Activated CD4-positive, alpha-beta T cell treated with anti-CD3 and anti-CD28 coated beads, Interleukin-2, amount 50 U/mL, for 16 hours (primary cell): ENCODE measurements around the gene UBTD2.

ENCODE experiments used
- DNase-seq: peaks from one replicate; pipeline ENCODE4 v3.0.0-alpha.2; 2020

UBTD2 gene

DNA sequence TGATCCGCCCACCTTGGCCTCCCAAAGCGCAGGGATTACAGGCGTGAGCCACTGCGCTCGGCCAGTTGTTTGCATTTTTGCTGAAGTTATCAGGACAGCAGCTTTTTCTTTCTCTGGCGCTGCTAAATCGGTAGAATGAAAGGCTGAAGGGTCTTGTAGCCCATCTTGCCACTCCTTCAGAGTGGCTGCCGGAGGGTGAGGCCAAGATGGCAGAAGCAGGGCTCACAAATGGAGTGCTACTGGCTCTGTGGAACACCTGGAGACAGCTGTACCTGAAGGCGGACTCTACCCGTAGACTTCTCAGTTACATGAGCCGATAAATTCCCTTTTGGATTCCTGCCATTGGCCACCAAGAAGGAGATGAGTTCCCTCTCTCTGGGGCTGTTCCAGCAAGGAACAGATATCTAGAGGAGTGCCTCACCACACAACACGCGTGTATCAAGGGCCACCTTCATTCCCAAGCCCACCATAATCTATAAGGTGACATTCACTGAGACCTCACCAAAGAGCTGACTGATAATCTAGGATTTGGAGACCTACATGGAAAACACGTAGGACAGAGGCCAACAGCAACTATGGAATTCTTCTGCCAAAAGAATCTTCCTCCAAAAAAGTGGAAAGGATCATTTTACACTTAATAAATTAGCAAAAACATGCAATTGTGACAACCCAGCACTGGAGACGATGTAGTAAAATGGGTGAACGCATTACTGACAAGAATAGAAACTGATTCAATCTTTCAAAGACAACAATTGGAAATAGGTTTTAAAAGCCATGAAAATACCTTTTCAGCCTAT, 117.3 kb downstream of the UBTD2 start:
- DNase-seq, result no peak

DNA sequence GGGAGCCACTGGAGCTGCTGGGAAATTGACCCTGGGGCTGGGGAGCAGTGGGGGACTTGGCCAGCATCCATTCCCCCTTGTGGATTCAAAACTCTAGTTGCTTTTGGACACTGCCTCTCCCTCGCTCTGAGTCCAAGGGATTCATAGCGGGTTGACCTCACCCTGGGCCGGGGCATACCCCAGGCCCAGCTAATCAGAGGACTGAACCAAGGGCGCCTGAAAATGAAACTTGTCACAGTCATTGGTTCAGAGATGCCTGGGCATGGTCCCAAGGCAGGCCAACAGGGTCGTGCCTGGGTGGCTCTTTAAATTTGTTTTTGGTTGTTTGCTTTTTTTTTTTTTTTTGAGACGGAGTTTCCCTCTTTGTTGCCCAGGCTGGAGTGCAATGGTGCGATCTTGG, 118.1 kb downstream of the UBTD2 start:
- no peak for DNase-seq

DNA sequence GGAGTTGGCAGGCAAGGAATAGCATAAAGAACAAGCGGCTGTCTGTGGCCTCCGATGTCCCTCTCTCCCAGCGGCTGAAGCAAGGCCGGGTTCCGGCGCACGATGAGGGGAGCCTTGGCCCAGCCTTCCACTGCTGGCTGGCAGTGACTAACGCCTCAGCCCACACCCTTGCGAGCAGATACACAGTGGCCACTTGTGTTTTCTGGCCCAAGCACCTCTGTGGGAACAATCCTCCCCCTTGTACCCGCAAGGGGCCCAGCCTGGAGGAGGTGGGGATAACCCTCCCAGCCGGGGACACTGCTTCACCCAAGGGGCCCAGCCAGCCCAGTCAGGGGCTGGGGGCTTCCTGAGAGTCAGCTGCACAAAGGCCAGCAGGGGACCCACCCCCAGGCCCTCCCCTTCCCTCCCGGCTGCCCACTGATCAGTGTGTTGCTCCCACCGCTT, 118.8 kb downstream of the UBTD2 start:
- no peak for DNase-seq

DNA sequence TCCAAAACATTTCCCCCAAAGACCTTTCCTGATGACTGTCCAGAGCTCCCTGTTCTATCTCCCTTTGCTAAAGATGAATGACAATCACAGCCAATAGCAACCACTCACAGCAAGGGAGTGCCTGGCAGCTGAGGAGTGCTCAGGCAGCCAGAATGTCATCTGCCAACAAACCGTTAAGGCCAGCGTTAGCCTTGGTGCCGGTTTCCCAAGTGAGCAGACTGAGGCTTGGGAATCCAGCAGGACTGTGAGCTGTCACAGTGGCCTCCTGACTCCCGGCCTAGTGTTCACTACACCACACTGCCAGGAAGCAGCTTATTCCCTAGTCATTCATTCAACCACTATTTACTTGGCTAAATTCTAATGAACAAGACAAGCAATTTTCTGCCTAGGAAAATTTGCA, 120.2 kb downstream of the UBTD2 start:
- no peak for DNase-seq

DNA sequence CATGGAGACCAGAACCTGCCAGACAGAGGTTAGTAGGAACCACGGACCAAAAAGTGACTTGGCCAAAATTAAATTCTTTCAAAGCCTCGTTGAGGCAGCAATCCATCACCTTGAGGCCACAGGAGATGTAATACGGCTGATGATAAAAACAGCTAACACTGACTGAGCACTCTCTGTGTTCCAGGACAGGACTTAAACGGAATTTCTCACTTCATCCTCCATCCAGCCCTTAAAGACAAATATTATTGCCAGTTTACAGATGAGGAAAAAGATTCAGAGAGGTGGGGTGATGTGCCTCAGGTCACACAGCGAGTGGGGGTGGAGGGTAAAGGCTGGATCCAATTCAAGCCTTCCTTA, 120.6 kb downstream of the UBTD2 start:
- DNase-seq, result no peak

DNA sequence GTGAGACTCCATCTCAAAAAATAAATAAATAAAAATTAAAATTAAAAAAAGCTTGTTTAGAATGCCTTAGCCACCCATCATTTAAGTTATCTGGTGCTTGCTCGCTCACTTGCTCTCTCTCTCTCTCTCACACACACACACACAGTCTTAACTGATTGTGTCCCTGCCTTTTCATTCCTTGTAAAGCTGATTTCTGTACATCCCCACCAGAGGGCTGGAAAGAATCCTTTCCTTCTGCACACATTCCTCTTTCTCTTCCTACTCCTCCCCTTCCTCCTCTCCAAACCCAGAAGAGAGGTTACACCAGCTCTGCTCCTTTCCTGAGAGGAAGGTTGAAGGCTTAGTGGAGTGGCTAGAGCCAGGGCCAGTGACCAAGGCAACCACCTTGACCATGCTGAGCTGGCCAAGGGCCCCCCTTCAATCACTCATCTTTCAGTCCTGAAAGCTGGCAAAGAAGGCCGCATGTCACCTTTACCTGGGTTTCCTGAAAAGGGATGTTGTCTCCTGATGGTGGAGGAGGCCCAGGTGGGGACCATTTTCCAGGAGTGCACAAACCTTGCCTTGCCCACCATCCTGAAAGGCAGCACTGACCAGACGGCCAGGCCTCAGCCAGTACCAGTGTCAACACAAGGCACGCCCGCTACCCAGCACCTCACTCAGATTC, 121.1 kb downstream of the UBTD2 start:
- no peak for DNase-seq

DNA sequence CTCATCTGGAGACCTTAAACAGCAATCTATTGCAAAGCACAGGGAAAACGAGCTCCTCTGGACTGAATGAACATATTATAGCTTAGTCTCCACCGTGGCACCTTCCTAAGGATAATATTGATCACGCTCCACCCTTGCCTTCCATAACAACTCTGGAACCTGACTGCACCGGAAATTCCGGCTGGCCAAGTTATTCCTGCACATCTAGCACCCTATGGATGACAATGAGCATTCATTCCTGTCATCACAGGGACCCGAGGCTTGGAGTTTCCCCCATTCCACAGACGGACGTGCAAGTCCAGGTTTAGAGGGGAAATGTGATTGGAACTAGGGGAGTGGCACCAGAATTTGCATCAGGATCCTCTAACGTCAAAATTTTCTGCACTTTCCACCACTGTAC, 123.1 kb downstream of the UBTD2 start:
- no peak for DNase-seq
